ENCODE measurements around the gene CRYBG2. TPM values are rescaled to one million over a fixed set of nuclear protein-coding genes. Genes with fewer than 3 reads are reported as not detected.

The CRYBG2 gene
- total and polyA plus RNA-seq, 7 donors = 0.55 to 21.0 (median 13.8) TPM; not detected in 2

DNA sequence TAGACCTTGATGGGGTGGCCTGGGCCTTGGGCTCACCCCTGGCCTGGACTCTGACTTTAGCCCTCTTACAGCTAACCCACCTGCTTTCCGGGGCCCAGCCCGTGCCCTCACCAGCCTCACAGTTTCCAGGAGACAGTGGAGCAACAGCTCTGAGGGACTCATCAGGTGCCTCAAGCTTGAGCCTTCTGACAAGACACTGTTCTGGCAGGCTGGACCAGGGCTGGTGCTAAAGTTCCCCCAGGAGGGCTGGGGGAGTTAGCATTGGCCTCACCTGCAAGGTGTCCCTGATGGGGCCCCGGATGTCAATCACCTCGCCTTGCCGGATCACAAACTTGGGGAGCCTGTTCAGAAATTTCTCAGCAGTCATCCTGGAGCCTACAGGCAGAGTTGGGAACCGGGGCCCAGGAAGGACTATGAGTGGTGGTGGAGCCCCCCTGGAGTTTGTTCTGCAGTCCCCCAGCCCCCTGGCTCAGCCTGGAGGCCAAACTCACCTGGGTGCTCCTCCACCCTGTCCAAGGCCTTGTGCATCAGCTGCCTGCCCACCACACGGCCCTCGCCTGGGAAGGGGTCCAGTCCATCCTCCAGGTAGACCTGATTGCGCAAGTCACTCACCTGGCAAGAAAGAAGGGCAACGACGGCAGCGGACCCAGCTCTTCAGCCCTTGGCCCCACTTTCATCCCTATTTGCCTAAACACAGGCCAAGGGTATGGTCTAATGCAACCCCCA lies 69.9 kb downstream of the CRYBG2 start:
- H3K4me1 ChIP-seq = peaks cover 0 to 50% (median 42%) of the 10 kb centered on the region in 4 donors
- no peak for DNase-seq
- H3K27me3 ChIP-seq = no peaks in the 10 kb centered on the region
- H3K27ac ChIP-seq = peak overlapping the region; percentile 35 to 60 (median 43)
- H3K36me3 ChIP-seq = no peaks in the 10 kb centered on the region
- no peak overlapping the region for H3K4me3 ChIP-seq
- 86 to 90% methylated on average over 12 of the region's 12 CpGs for WGBS, 2 donors
- H3K9me3 ChIP-seq = no peaks in the 10 kb centered on the region
- TF ChIP-seq POLR2AphosphoS5 (IDR thresholded peaks at IDR 0.05) (no peak), EP300 (IDR thresholded peaks at IDR 0.05) (no peak), POLR2A (IDR thresholded peaks at IDR 0.05) (no peak), CTCF (IDR thresholded peaks at IDR 0.05) (no peak)
- intact Hi-C loops (cut with DNase I) = loop anchor here (5.0 kb wide), 1 partner anchor 52 kb away; the partner anchor contains the start of gene CEP85

- WGBS, 2 donors = 69 to 78% methylated on average over 4 of the region's 4 CpGs
- intact Hi-C loops (cut with DNase I) = loop anchor here (5.0 kb wide), 1 partner anchor 51 kb away; the partner anchor contains the start of gene CEP85
- no peak for TF ChIP-seq POLR2AphosphoS5 (IDR thresholded peaks at IDR 0.05)
- TF ChIP-seq CTCF (IDR thresholded peaks at IDR 0.05) = no peak
- no peak for TF ChIP-seq EP300 (IDR thresholded peaks at IDR 0.05)
- TF ChIP-seq POLR2A (IDR thresholded peaks at IDR 0.05) = no peak
- DNase-seq = no peak
- Histone ChIP-seq H3K9me3 (no peaks in the 10 kb centered on the region), H3K27me3 (no peaks in the 10 kb centered on the region), H3K36me3 (no peaks in the 10 kb centered on the region), H3K4me3 (no peak overlapping the region), H3K27ac (peak overlapping the region in 1 of 4 donors; percentile 39), H3K4me1 (peaks cover 0 to 57% (median 47%) of the 10 kb centered on the region in 4 donors)
Observed at GRCh38 chr1:26283279-26283853, 70.6 kb downstream of the CRYBG2 start.

DNA sequence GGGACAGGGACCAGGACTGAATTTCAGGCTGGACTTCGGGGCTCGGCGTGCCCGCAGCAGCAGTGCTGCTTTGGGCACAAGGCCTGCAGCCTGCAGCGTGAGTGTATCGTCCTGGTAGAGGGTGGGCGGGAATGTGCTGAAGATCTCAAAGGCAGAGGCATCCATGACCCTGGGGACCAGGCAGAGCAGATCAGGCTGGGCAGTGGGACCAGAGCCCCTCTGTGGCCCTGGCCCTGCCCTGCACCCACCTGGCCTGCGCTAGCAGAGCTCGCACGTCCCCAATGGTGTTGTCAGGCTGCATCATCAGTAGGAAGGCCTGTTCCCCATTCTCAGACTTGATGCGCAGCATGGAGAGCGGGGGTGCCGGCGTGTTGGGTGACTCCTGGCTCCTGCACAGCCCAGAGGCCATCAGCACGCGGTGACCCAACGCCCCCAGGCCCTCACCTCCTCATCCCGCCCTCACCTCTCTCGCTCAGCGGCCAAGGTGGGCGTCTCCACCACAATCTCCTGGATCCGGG lies 71.5 kb downstream of the CRYBG2 start:
- H3K27ac ChIP-seq = peak overlapping the region in 3 of 4 donors; percentile 13 to 88 (median 49)
- WGBS, 2 donors = 80 to 85% methylated on average over 22 of the region's 22 CpGs
- intact Hi-C loops (cut with DNase I) = loop anchor here (5.0 kb wide), 1 partner anchor 50 kb away; the partner anchor contains the start of gene CEP85

GRCh38 chr1:26281971-26282370 lies 72.0 kb downstream of the CRYBG2 start:
- intact Hi-C loops (cut with DNase I) = loop anchor here (5.0 kb wide), 1 partner anchor 50 kb away; the partner anchor contains the start of gene CEP85
- peaks cover 0 to 5% (median 1%) of the 10 kb centered on the region in 4 donors for H3K36me3 ChIP-seq
- H3K9me3 ChIP-seq = no peaks in the 10 kb centered on the region
- H3K27ac ChIP-seq = peak overlapping the region; percentile 13 to 93 (median 68)
- TF ChIP-seq EP300 (IDR thresholded peaks at IDR 0.05) (no peak), CTCF (IDR thresholded peaks at IDR 0.05) (no peak), POLR2A (IDR thresholded peaks at IDR 0.05) (no peak), POLR2AphosphoS5 (IDR thresholded peaks at IDR 0.05) (no peak)
- 55 to 61% methylated on average over 15 of the region's 15 CpGs for WGBS, 2 donors
- H3K27me3 ChIP-seq = no peaks in the 10 kb centered on the region
- peaks cover 0 to 60% (median 48%) of the 10 kb centered on the region in 4 donors for H3K4me1 ChIP-seq
- no peak overlapping the region for H3K4me3 ChIP-seq
- no peak for DNase-seq

More for the DNA sequence above, 71.5 kb downstream of the CRYBG2 start:
- Histone ChIP-seq H3K9me3 (no peaks in the 10 kb centered on the region), H3K4me1 (peaks cover 0 to 60% (median 46%) of the 10 kb centered on the region in 4 donors), H3K4me3 (no peak overlapping the region), H3K27me3 (no peaks in the 10 kb centered on the region), H3K36me3 (peaks cover 0 to under 1% (median 0%) of the 10 kb centered on the region in 4 donors)
- TF ChIP-seq EP300 (IDR thresholded peaks at IDR 0.05) = no peak
- no peak for TF ChIP-seq POLR2A (IDR thresholded peaks at IDR 0.05)
- no peak for TF ChIP-seq POLR2AphosphoS5 (IDR thresholded peaks at IDR 0.05)
- TF ChIP-seq CTCF (IDR thresholded peaks at IDR 0.05) = no peak
- DNase-seq = no peak
